Measurements from ENCODE around the gene EPRS1. TPM values are rescaled to one million over a fixed set of nuclear protein-coding genes. Genes with fewer than 3 reads are reported as not detected.

EPRS1 gene
- total RNA-seq, 1 experiment from 2014 or later: 121 TPM

- H3K36me3 Mint-ChIP-seq (ENCODE audit: insufficient read depth in 1 of 3, low read depth in 3 of 3): peaks cover 20 to 77% (median 69%) of the 10 kb centered on the region in 3 experiments; a peak in 6 of 7 replicates
- no peak overlapping the region for H3K23ac ChIP-seq (ENCODE audit: insufficient read length, low read depth, low read length)
- no peak overlapping the region for H2BK15ac ChIP-seq (ENCODE audit: low read depth, low read length)
- H4K91ac ChIP-seq (ENCODE audit: insufficient read length, low read depth, low read length): no peak overlapping the region
- no peak overlapping the region for H3K14ac ChIP-seq (ENCODE audit: insufficient read depth, low read length)
- no peaks in the 10 kb centered on the region for H3K27me3 ChIP-seq (ENCODE audit: insufficient read depth, low read length)
- no peaks in the 10 kb centered on the region for H3K9me3 ChIP-seq (ENCODE audit: control insufficient read depth, low read depth, low read length)
- H3T11ph ChIP-seq (ENCODE audit: low read length): no peak overlapping the region
- H4K8ac ChIP-seq (replicated peaks; ENCODE audit: insufficient read length, low read depth, low read length): no peak overlapping the region
- H2BK20ac ChIP-seq (ENCODE audit: low read depth, low read length, poor library complexity, severe bottlenecking): no peak overlapping the region
- no peaks in the 10 kb centered on the region for H3K79me1 ChIP-seq (ENCODE audit: insufficient read depth, low read depth, low read length, poor library complexity, severe bottlenecking)
- H3K4me1 ChIP-seq (ENCODE audit: insufficient read depth, low read length): no peaks in the 10 kb centered on the region
- H3K4me3 Mint-ChIP-seq: no peak overlapping the region
- no peak overlapping the region for H3K4ac ChIP-seq (ENCODE audit: low read depth, low read length)
- no peaks in the 10 kb centered on the region for H3K27me3 Mint-ChIP-seq (ENCODE audit: low read depth)
- H4K5ac ChIP-seq (ENCODE audit: insufficient read length, low read depth, low read length): no peak overlapping the region
- H2AK5ac ChIP-seq (ENCODE audit: insufficient read length, low read length): no peak overlapping the region
- H2BK5ac ChIP-seq (ENCODE audit: insufficient read length, low read length): no peak overlapping the region
- no peak overlapping the region for H2BK12ac ChIP-seq (ENCODE audit: insufficient read length, low read depth, low read length)
- H4K20me1 ChIP-seq (ENCODE audit: control insufficient read depth, insufficient read depth, insufficient read length): no peaks in the 10 kb centered on the region
- no peak overlapping the region for H3K27ac ChIP-seq (ENCODE audit: insufficient read length, low read depth, low read length)
- DNase-seq: no peak
- no peak overlapping the region for H2AFZ ChIP-seq (ENCODE audit: low read length)
- no peak overlapping the region for H3K56ac ChIP-seq (ENCODE audit: insufficient read length, low read depth, low read length)
- no peaks in the 10 kb centered on the region for H3K4me1 Mint-ChIP-seq
- H3K79me2 ChIP-seq (ENCODE audit: insufficient read depth, low read length): no peaks in the 10 kb centered on the region
- no CpG with 5 or more reads among the region's 4 CpGs for WGBS (ENCODE audit: extremely low coverage, insufficient read length, low lambda C conversion rate)
- H3K9me3 Mint-ChIP-seq: no peaks in the 10 kb centered on the region
- no peak overlapping the region for H2BK120ac ChIP-seq (ENCODE audit: low read depth, low read length, poor library complexity, severe bottlenecking)
- H3K4me2 ChIP-seq (ENCODE audit: insufficient read depth, insufficient read length, low read length): no peak overlapping the region
- no peak for TF ChIP-seq CTCF (conservative IDR thresholded peaks at IDR 0.05)
- no peak overlapping the region for H3K18ac ChIP-seq (ENCODE audit: insufficient read length, low read depth, low read length)
- no peaks in the 10 kb centered on the region for H3K23me2 ChIP-seq (ENCODE audit: insufficient read length, low read depth, low read length, poor library complexity, severe bottlenecking)
- H3K9ac ChIP-seq (ENCODE audit: extremely low read depth, insufficient read length, low read length): no peak overlapping the region
- no peak overlapping the region for H3K27ac Mint-ChIP-seq
These were observed 17.9 kb downstream of the EPRS1 start for GRCh38 chr1:220028346-220028895.

Data from H9 (cell line).